PC-3 (cell line): Measurements from ENCODE around the gene ARL13B. TPM values are rescaled to one million over a fixed set of nuclear protein-coding genes. Genes with fewer than 3 reads are reported as not detected.

Source experiments
- ATAC-seq: fragments of 200-7000 bp; cut with Tn5 transposase; 2 replicates; pipeline ENCODE4 v1.9.1; 2020; ENCODE audit warnings: mild to moderate bottlenecking, moderate library complexity
- BruUV-seq: library from RNA; stranded (reverse); fragments of 400-500 nt; replicated peaks from 2 replicates; lab custom pipeline; 2021; lab: Mats Ljungman, UMichigan
- CTCF ChIA-PET: fragments of 300-600 bp; sonication (Branson Sonifier 250); formaldehyde crosslinking; loops from one replicate; lab custom pipeline; 2022; ENCODE audit warnings: antibody characterized with exemption; lab: Charles Lee
- POLR2A ChIA-PET: fragments of 300-600 bp; sonication (Branson Sonifier 250); formaldehyde crosslinking; loops from one replicate; lab custom pipeline; 2022; ENCODE audit warnings: antibody characterized with exemption; ENCODE audit not compliant: unreplicated experiment; lab: Charles Lee
- DNase-seq: peaks from one replicate; pipeline ENCODE4 v3.0.0-alpha.2; 2015
- H2AFZ ChIP-seq: fragments of 300-600 bp; sonication (generic); 2 replicates; pipeline ENCODE4 v1.6.0; 2016; ENCODE audit warnings: antibody characterized with exemption, low read length
- H3F3A ChIP-seq: fragments of 300-600 bp; sonication (generic); one replicate; pipeline ENCODE4 v1.6.0; 2017; ENCODE audit warnings: antibody characterized with exemption, low read length, control low read depth, mild to moderate bottlenecking; ENCODE audit not compliant: unreplicated experiment
- H3K27ac ChIP-seq: fragments of 300-600 bp; sonication (generic); 2 replicates; pipeline ENCODE4 v1.5.1; 2016; ENCODE audit warnings: mild to moderate bottlenecking, low read length
- H3K27me3 ChIP-seq: fragments of 300-600 bp; sonication (generic); 2 replicates; pipeline ENCODE4 v1.6.1; 2016; ENCODE audit warnings: low read length, mixed read lengths
- H3K36me3 ChIP-seq: fragments of 300-600 bp; sonication (generic); 2 replicates; pipeline ENCODE4 v1.6.1; 2016; ENCODE audit warnings: low read depth, mixed run types, low read length, mixed read lengths
- H3K4me1 ChIP-seq: fragments of 300-600 bp; sonication (generic); 2 replicates; pipeline ENCODE4 v1.5.1; 2016; ENCODE audit warnings: low read length; ENCODE audit not compliant: insufficient read depth
- H3K4me2 ChIP-seq: fragments of 300-600 bp; sonication (generic); 2 replicates; pipeline ENCODE4 v1.6.0; 2016; ENCODE audit warnings: low read length
- H3K4me3 ChIP-seq: fragments of 300-600 bp; sonication (generic); 2 replicates; pipeline ENCODE4 v1.5.1; 2016; ENCODE audit warnings: mild to moderate bottlenecking, low read length, mixed read lengths
- H3K79me2 ChIP-seq: fragments of 300-600 bp; sonication (generic); 2 replicates; pipeline ENCODE4 v1.6.1; 2017; ENCODE audit warnings: low read length, mixed read lengths
- H3K9ac ChIP-seq: fragments of 300-600 bp; sonication (generic); 2 replicates; pipeline ENCODE4 v1.6.0; 2016; ENCODE audit warnings: mild to moderate bottlenecking, low read length
- H3K9me2 ChIP-seq: fragments of 300-600 bp; sonication (generic); replicated peaks from 2 replicates; pipeline ENCODE4 v1.6.1; 2016; ENCODE audit warnings: mixed run types, low read length, mixed read lengths
- H3K9me3 ChIP-seq: fragments of 300-600 bp; sonication (generic); 2 replicates; pipeline ENCODE4 v1.6.1; 2016; ENCODE audit warnings: low read length, mixed read lengths
- H4K20me1 ChIP-seq: fragments of 300-600 bp; sonication (generic); 2 replicates; pipeline ENCODE4 v1.6.1; 2016; ENCODE audit warnings: low read length, mixed read lengths
- EZH2 ChIP-seq: fragments of 300-600 bp; sonication (generic); IDR thresholded peaks from one replicate; pipeline ENCODE4 v1.6.1; 2017; ENCODE audit warnings: antibody characterized with exemption, mild to moderate bottlenecking, low read length; ENCODE audit not compliant: unreplicated experiment
- EZH2phosphoT487 ChIP-seq: fragments of 300-600 bp; sonication (generic); IDR thresholded peaks from 2 replicates; pipeline ENCODE4 v1.6.1; 2018; ENCODE audit warnings: mild to moderate bottlenecking, antibody characterized with exemption, low read length, borderline replicate concordance
- intact Hi-C: fragments of 100-400 bp; cut with micrococcal nuclease; formaldehyde crosslinking; loops from 2 replicates; pipeline ENCODE4 v1.9.0; 2023
- total RNA-seq: library from RNA; depleted of rRNA; stranded (reverse); fragments of >200 nt; gene quantifications from 2 replicates; pipeline ENCODE4 v1.2.3, GENCODE V29; 2014
- TF ChIP-seq, protein P1 (sequence below): fragments of 300-600 bp; sonication (generic); conservative IDR thresholded peaks from 2 replicates; pipeline ENCODE4 v1.5.1; 2017; ENCODE audit warnings: antibody characterized with exemption, low read depth, mild to moderate bottlenecking, low read length

The ARL13B gene
- total RNA-seq, 1 experiment from 2014 or later = 10.7 TPM

DNA sequence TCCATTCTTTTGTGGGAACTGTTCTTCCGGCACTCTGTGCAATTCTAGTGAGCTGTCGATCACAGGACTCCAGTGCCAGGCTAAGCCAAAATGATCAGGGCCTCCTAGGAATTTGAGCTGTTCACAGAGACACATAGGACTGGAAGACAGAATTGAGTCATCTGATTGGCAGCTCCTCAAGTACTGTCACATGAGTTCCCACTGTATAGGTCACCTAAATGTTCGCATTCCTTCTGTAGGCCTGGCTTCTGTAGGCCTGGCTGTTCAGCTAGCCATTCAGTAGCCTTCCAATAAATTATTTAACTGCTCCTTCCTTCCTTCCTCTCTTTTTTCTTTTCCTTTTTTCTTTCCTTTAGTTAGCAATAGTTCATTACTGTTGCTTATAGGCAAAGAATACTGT lies 10.5 kb upstream of the ARL13B start:
- no TSS peak for BruUV-seq
- Histone ChIP-seq H3K79me2 (no peaks in the 10 kb centered on the region), H3K36me3 (no peaks in the 10 kb centered on the region), H2AFZ (no peak overlapping the region), H3K27me3 (no peaks in the 10 kb centered on the region), H3K4me3 (no peak overlapping the region), H3K4me1 (peaks cover 13% of the 10 kb centered on the region; the same call in 1 of the 2 replicates), H3K9ac (no peak overlapping the region), H4K20me1 (no peaks in the 10 kb centered on the region), H3K27ac (no peak overlapping the region), H3F3A (no peaks in the 10 kb centered on the region), H3K9me3 (no peaks in the 10 kb centered on the region), H3K9me2 (no peaks in the 10 kb centered on the region), H3K4me2 (no peak overlapping the region)
- ChIA-PET CTCF (no interaction called here), POLR2A (no interaction called here)
- DNase-seq = peak; percentile 85
- TF ChIP-seq, protein P1, sequence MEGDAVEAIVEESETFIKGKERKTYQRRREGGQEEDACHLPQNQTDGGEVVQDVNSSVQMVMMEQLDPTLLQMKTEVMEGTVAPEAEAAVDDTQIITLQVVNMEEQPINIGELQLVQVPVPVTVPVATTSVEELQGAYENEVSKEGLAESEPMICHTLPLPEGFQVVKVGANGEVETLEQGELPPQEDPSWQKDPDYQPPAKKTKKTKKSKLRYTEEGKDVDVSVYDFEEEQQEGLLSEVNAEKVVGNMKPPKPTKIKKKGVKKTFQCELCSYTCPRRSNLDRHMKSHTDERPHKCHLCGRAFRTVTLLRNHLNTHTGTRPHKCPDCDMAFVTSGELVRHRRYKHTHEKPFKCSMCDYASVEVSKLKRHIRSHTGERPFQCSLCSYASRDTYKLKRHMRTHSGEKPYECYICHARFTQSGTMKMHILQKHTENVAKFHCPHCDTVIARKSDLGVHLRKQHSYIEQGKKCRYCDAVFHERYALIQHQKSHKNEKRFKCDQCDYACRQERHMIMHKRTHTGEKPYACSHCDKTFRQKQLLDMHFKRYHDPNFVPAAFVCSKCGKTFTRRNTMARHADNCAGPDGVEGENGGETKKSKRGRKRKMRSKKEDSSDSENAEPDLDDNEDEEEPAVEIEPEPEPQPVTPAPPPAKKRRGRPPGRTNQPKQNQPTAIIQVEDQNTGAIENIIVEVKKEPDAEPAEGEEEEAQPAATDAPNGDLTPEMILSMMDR = no peak
- TF ChIP-seq EZH2phosphoT487 (no peak), EZH2 (no peak)
- peak; percentile 51 for ATAC-seq
- intact Hi-C loops = loop anchor here (10.0 kb wide), 1 partner anchor 85 kb away; no protein-coding TSS in a partner anchor

DNA sequence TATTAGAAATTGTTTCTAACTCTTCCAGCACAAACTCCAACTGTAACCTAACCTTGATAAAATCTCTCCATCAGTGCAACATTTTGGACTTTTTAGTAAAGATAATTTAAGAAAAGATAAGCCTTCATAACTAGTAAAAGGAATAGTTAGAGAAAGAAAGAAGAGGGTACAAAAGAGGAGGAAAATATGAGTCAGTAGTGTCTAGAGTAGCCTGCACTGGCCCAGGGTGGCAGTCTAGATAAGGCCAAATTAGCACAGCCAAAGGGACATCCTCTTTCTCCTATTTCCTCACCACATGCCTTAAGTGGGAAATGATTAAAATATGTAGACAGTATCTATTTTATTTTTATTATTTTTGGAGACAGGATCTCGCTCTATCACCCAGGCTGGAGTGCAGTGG lies 10.0 kb upstream of the ARL13B start:
- H3K9ac ChIP-seq = no peak overlapping the region
- intact Hi-C loops = loop anchor here (10.0 kb wide), 1 partner anchor 85 kb away; no protein-coding TSS in a partner anchor
- H3F3A ChIP-seq = no peaks in the 10 kb centered on the region
- BruUV-seq = no TSS peak
- DNase-seq (no peak), ATAC-seq (no peak)
- no peaks in the 10 kb centered on the region for H3K36me3 ChIP-seq
- no peaks in the 10 kb centered on the region for H3K79me2 ChIP-seq
- H3K27ac ChIP-seq = no peak overlapping the region
- no peaks in the 10 kb centered on the region for H3K9me3 ChIP-seq
- CTCF ChIA-PET = no interaction called here
- no peaks in the 10 kb centered on the region for H4K20me1 ChIP-seq
- H3K27me3 ChIP-seq = no peaks in the 10 kb centered on the region
- POLR2A ChIA-PET = no interaction called here
- no peak overlapping the region for H3K4me3 ChIP-seq
- H3K4me1 ChIP-seq = peaks cover 13% of the 10 kb centered on the region; the same call in 1 of the 2 replicates
- no peaks in the 10 kb centered on the region for H3K9me2 ChIP-seq
- TF ChIP-seq EZH2phosphoT487 = no peak
- TF ChIP-seq EZH2 = no peak
- TF ChIP-seq, protein P1 = no peak
- no peak overlapping the region for H3K4me2 ChIP-seq
- no peak overlapping the region for H2AFZ ChIP-seq
